Karpas-422 (cell line): ENCODE results near the gene TMEM150B. TPM values are rescaled to one million over a fixed set of nuclear protein-coding genes. Genes with fewer than 3 reads are reported as not detected.

Source experiments
- DNase-seq: peaks from one replicate; pipeline ENCODE4 v3.0.0-alpha.2; 2015
- H2AFZ ChIP-seq: fragments of 200-600 bp; sonication (generic); 2 replicates; pipeline ENCODE4 v1.6.1; 2014; ENCODE audit warnings: antibody characterized with exemption, low read length, mixed read lengths
- H3K27ac ChIP-seq: fragments of 200-600 bp; sonication (generic); 2 replicates; pipeline ENCODE4 v1.5.1; 2014; ENCODE audit warnings: mild to moderate bottlenecking, low read length, moderate library complexity
- H3K27me3 ChIP-seq: fragments of 200-600 bp; sonication (generic); 2 replicates; pipeline ENCODE4 v1.6.1; 2014; ENCODE audit warnings: low read length, mixed read lengths
- H3K36me3 ChIP-seq: fragments of 200-600 bp; sonication (generic); 2 replicates; pipeline ENCODE4 v1.6.1; 2014; ENCODE audit warnings: low read length, mixed read lengths; ENCODE audit not compliant: insufficient read depth
- H3K4me1 ChIP-seq: fragments of 200-600 bp; sonication (generic); 2 replicates; pipeline ENCODE4 v1.6.1; 2014; ENCODE audit warnings: mild to moderate bottlenecking, low read length, mixed read lengths
- H3K4me2 ChIP-seq: fragments of 200-600 bp; sonication (generic); 2 replicates; pipeline ENCODE4 v1.6.1; 2014; ENCODE audit warnings: low read length, low read depth, mild to moderate bottlenecking; ENCODE audit not compliant: poor library complexity, severe bottlenecking
- H3K4me3 ChIP-seq: fragments of 200-600 bp; sonication (generic); 2 replicates; pipeline ENCODE4 v1.5.1; 2014; ENCODE audit warnings: mild to moderate bottlenecking, antibody characterized with exemption, low read length, mixed read lengths
- H3K79me2 ChIP-seq: fragments of 200-600 bp; sonication (generic); 2 replicates; pipeline ENCODE4 v1.6.1; 2014; ENCODE audit warnings: mild to moderate bottlenecking, low read length, mixed read lengths
- H3K9ac ChIP-seq: fragments of 200-600 bp; sonication (generic); 2 replicates; pipeline ENCODE4 v1.6.0; 2014; ENCODE audit warnings: low read length
- H3K9me2 ChIP-seq: fragments of 200-600 bp; sonication (generic), shearing (Covaris generic); replicated peaks from 2 replicates; pipeline ENCODE4 v1.6.0; 2014; ENCODE audit warnings: mild to moderate bottlenecking, low read length, moderate library complexity; ENCODE audit not compliant: insufficient read depth
- H3K9me3 ChIP-seq: fragments of 300-700, 200-600 bp; sonication (generic); 2 replicates; pipeline ENCODE4 v1.6.1; 2014; ENCODE audit warnings: low read length, mixed read lengths
- H4K20me1 ChIP-seq: fragments of 200-600 bp; sonication (generic); 2 replicates; pipeline ENCODE4 v1.6.1; 2014; ENCODE audit warnings: mild to moderate bottlenecking, antibody characterized with exemption, low read length, low read depth; ENCODE audit not compliant: insufficient read depth
- total RNA-seq: library from RNA; depleted of rRNA; stranded (reverse); fragments of >200 nt; shearing (Covaris generic); gene quantifications from 2 replicates; pipeline ENCODE4 v1.2.3, GENCODE V29; 2014; ENCODE audit warnings: low replicate concordance; rRNA removed

The TMEM150B gene
- total RNA-seq, 1 experiment from 2014 or later = not detected

GRCh38 chr19:55265723-55266386 is 59.3 kb downstream of the TMEM150B start:
- no peak overlapping the region for H2AFZ ChIP-seq
- no peak overlapping the region for H3K9ac ChIP-seq
- no peaks in the 10 kb centered on the region for H3K27me3 ChIP-seq
- peaks cover 14% of the 10 kb centered on the region for H3K4me1 ChIP-seq
- no peak for DNase-seq
- H3K79me2 ChIP-seq = peaks cover 17% of the 10 kb centered on the region
- H3K36me3 ChIP-seq = peaks cover 28% of the 10 kb centered on the region
- H3K4me2 ChIP-seq = no peak overlapping the region
- H3K4me3 ChIP-seq = no peak overlapping the region
- H3K9me3 ChIP-seq = peaks cover 12% of the 10 kb centered on the region
- H3K27ac ChIP-seq = no peak overlapping the region
- no peaks in the 10 kb centered on the region for H3K9me2 ChIP-seq
- H4K20me1 ChIP-seq = no peaks in the 10 kb centered on the region

- DNase-seq = no peak
- Histone ChIP-seq H3K9me2 (no peaks in the 10 kb centered on the region), H3K4me3 (no peak overlapping the region), H3K9ac (no peak overlapping the region), H3K9me3 (peaks cover 12% of the 10 kb centered on the region), H3K4me1 (peaks cover 20% of the 10 kb centered on the region), H4K20me1 (no peaks in the 10 kb centered on the region), H2AFZ (no peak overlapping the region), H3K27ac (no peak overlapping the region), H3K79me2 (peaks cover 17% of the 10 kb centered on the region), H3K36me3 (peaks cover 22% of the 10 kb centered on the region), H3K4me2 (no peak overlapping the region), H3K27me3 (no peaks in the 10 kb centered on the region)
Measured at GRCh38 chr19:55265173-55265572, 60.0 kb downstream of the TMEM150B start.

- no peak overlapping the region for H3K4me3 ChIP-seq
- H4K20me1 ChIP-seq = no peaks in the 10 kb centered on the region
- no peak overlapping the region for H3K4me2 ChIP-seq
- peaks cover 27% of the 10 kb centered on the region for H3K4me1 ChIP-seq
- no peaks in the 10 kb centered on the region for H3K9me2 ChIP-seq
- no peak for DNase-seq
- H3K27me3 ChIP-seq = no peaks in the 10 kb centered on the region
- H3K9me3 ChIP-seq = peaks cover 12% of the 10 kb centered on the region
- peaks cover 17% of the 10 kb centered on the region for H3K79me2 ChIP-seq
- H2AFZ ChIP-seq = no peak overlapping the region
- H3K9ac ChIP-seq = no peak overlapping the region
- peaks cover 22% of the 10 kb centered on the region for H3K36me3 ChIP-seq
- H3K27ac ChIP-seq = no peak overlapping the region
Measured at GRCh38 chr19:55264531-55264930, 60.6 kb downstream of the TMEM150B start.

Other genes starting within 250 kb of the TMEM150B start
- gene EPS8L1, start 249.5 kb downstream of the TMEM150B start, total RNA-seq = not detected in 2 replicates
- gene PPP1R12C, start 207.7 kb downstream of the TMEM150B start, total RNA-seq = 81.8 and 267 TPM in 2 replicates
- gene TNNT1, start 176.1 kb downstream of the TMEM150B start, total RNA-seq = 10.4 and 39.0 TPM in 2 replicates
- gene TNNI3, start 167.6 kb downstream of the TMEM150B start, total RNA-seq = 0.93 and 1.2 TPM in 2 replicates
- 2.5 and 4.2 TPM in 2 replicates for gene DNAAF3, start 158.7 kb downstream of the TMEM150B start, total RNA-seq
- gene SYT5, start 145.1 kb downstream of the TMEM150B start, total RNA-seq = not detected in 2 replicates
- 1.4 TPM in 1 of 2 replicates, not detected in the other for gene PTPRH, start 115.8 kb downstream of the TMEM150B start, total RNA-seq
- 7.8 and 9.5 TPM in 2 replicates for gene TMEM86B, start 96.6 kb downstream of the TMEM150B start, total RNA-seq
- 134 and 231 TPM in 2 replicates for gene PPP6R1, start 66.3 kb downstream of the TMEM150B start, total RNA-seq
- 35.0 and 62.5 TPM in 2 replicates for gene HSPBP1, start 45.2 kb downstream of the TMEM150B start, total RNA-seq
- 15.5 and 31.0 TPM in 2 replicates for gene BRSK1, start 41.3 kb downstream of the TMEM150B start, total RNA-seq
- gene KMT5C, start 14.5 kb upstream of the TMEM150B start, total RNA-seq = 10.3 and 46.1 TPM in 2 replicates
- not detected in 2 replicates for gene COX6B2, start 29.4 kb upstream of the TMEM150B start, total RNA-seq
- not detected in 2 replicates for gene GARIN5B, start 37.9 kb upstream of the TMEM150B start, total RNA-seq
- 0.40 and 0.41 TPM in 2 replicates for gene IL11, start 45.1 kb upstream of the TMEM150B start, total RNA-seq
- not detected in 2 replicates for gene TMEM190, start 51.5 kb upstream of the TMEM150B start, total RNA-seq
- 0.89 and 8.0 TPM in 2 replicates for gene TMEM238, start 59.0 kb upstream of the TMEM150B start, total RNA-seq
- gene RPL28, start 60.6 kb upstream of the TMEM150B start, total RNA-seq = 959 and 1,311 TPM in 2 replicates
- 291 and 1,094 TPM in 2 replicates for gene UBE2S, start 82.4 kb upstream of the TMEM150B start, total RNA-seq
- gene SHISA7, start 118.0 kb upstream of the TMEM150B start, total RNA-seq = not detected in 2 replicates
- gene ISOC2, start 136.3 kb upstream of the TMEM150B start, total RNA-seq = 102 and 151 TPM in 2 replicates
- gene C19orf85, start 139.4 kb upstream of the TMEM150B start, total RNA-seq = not detected in 2 replicates
- gene ZNF628, start 151.3 kb upstream of the TMEM150B start, total RNA-seq = 1.1 and 6.2 TPM in 2 replicates
- gene NAT14, start 159.8 kb upstream of the TMEM150B start, total RNA-seq = 29.7 and 57.2 TPM in 2 replicates
- gene SSC5D, start 163.1 kb upstream of the TMEM150B start, total RNA-seq = 1.0 TPM in 1 of 2 replicates, not detected in the other
- gene SBK2, start 211.8 kb upstream of the TMEM150B start, total RNA-seq = not detected in 2 replicates
- not detected in 2 replicates for gene SBK3, start 220.2 kb upstream of the TMEM150B start, total RNA-seq